ENCODE results near the gene PABPN1. TPM values are rescaled to one million over a fixed set of nuclear protein-coding genes. Genes with fewer than 3 reads are reported as not detected.
A peak's percentile ranks its signal among the peaks of the same experiment; 100 is the strongest.

PABPN1 gene
- total RNA-seq, 1 donor from 2014 or later, result 162 TPM

- FAIRE-seq (no peak), DNase-seq (ENCODE audit: low read depth) (no peak)
- peak overlapping the region; percentile 10 for H3K4me3 Mint-ChIP-seq (ENCODE audit: unreplicated experiment)
- no peak for TF ChIP-seq EZH2 (IDR thresholded peaks at IDR 0.05; ENCODE audit: insufficient read depth, low read length)
- TF ChIP-seq, protein P1, sequence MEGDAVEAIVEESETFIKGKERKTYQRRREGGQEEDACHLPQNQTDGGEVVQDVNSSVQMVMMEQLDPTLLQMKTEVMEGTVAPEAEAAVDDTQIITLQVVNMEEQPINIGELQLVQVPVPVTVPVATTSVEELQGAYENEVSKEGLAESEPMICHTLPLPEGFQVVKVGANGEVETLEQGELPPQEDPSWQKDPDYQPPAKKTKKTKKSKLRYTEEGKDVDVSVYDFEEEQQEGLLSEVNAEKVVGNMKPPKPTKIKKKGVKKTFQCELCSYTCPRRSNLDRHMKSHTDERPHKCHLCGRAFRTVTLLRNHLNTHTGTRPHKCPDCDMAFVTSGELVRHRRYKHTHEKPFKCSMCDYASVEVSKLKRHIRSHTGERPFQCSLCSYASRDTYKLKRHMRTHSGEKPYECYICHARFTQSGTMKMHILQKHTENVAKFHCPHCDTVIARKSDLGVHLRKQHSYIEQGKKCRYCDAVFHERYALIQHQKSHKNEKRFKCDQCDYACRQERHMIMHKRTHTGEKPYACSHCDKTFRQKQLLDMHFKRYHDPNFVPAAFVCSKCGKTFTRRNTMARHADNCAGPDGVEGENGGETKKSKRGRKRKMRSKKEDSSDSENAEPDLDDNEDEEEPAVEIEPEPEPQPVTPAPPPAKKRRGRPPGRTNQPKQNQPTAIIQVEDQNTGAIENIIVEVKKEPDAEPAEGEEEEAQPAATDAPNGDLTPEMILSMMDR (IDR thresholded peaks at IDR 0.05; ENCODE audit: insufficient read depth, low read depth, low read length), result no peak
- no peaks in the 10 kb centered on the region for H3K9me3 ChIP-seq (ENCODE audit: insufficient read depth, low read depth, low read length)
- H3K79me2 ChIP-seq (ENCODE audit: insufficient read depth, low read length), result no peaks in the 10 kb centered on the region
- no peaks in the 10 kb centered on the region for H3K4me1 ChIP-seq (ENCODE audit: insufficient read depth, low read length)
- H3K27me3 Mint-ChIP-seq (ENCODE audit: low read depth, unreplicated experiment), result peaks cover 5% of the 10 kb centered on the region
- H3K27ac ChIP-seq (ENCODE audit: low read depth, low read length), result no peak overlapping the region
- no peak overlapping the region for H3K9ac ChIP-seq (ENCODE audit: low read length)
- no peak overlapping the region for H3K4me3 ChIP-seq (ENCODE audit: insufficient read depth, low read depth, low read length)
- no peak overlapping the region for H3K27ac Mint-ChIP-seq (ENCODE audit: unreplicated experiment)
- H4K20me1 ChIP-seq (ENCODE audit: insufficient read depth, low read length), result no peaks in the 10 kb centered on the region
- no peak overlapping the region for H2AFZ ChIP-seq (ENCODE audit: low read depth, low read length)
- H3K4me2 ChIP-seq (ENCODE audit: low read length), result no peak overlapping the region
- peaks cover 2% of the 10 kb centered on the region for H3K9me3 Mint-ChIP-seq (ENCODE audit: unreplicated experiment)
- peaks cover 3% of the 10 kb centered on the region for H3K27me3 ChIP-seq (ENCODE audit: insufficient read depth, low read length)
- no peaks in the 10 kb centered on the region for H3K4me1 Mint-ChIP-seq (ENCODE audit: low read depth, unreplicated experiment)
- H3K36me3 ChIP-seq (ENCODE audit: insufficient read depth, low read length), result no peaks in the 10 kb centered on the region
- peaks cover 19% of the 10 kb centered on the region for H3K36me3 Mint-ChIP-seq (ENCODE audit: low read depth, unreplicated experiment)
Observed at GRCh38 chr14:23345987-23346692, 24.9 kb downstream of the PABPN1 start.

DNA sequence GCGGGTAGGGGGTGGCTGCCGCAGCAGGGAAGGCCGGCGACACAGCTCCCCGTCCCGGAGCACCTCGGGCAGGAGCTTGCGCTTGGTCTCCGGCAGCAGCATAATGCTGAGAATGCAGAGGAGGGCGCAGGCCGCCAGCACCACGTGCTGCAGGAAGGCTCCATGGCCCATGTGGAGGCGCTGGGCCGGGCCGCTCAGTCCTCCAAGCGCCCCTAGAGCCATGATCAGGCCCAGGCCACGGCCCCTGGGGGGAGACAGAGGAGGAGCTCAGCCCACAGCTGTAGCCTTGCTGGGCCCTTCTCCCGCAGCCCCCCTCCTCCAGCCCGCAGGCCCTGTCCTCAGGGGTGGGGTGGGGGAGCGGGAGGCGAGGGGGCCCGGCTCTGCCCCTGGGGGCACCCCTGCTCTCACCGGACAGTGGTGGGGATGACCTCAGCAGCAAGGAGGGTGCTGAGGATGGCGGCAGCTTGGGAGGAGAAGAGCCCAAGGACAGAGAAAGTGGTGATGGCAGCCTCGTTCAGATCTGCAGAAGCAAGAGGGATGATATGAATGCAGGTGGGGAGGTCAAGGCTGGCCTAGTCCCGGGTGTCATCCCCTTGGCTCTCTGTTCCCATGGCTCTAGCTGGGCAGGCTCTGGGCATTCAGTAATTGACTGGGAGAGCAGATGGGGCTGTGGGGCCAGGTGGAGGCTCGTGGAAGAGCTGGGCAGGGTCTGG is 25.6 kb downstream of the PABPN1 start:
- no peak for DNase-seq (ENCODE audit: low read depth)
- Histone ChIP-seq H3K4me1 (ENCODE audit: insufficient read depth, low read length) (no peaks in the 10 kb centered on the region), H3K27ac (ENCODE audit: low read depth, low read length) (no peak overlapping the region), H3K9ac (ENCODE audit: low read length) (no peak overlapping the region), H3K4me3 (ENCODE audit: insufficient read depth, low read depth, low read length) (no peak overlapping the region), H3K36me3 (ENCODE audit: insufficient read depth, low read length) (no peaks in the 10 kb centered on the region), H3K27me3 (ENCODE audit: insufficient read depth, low read length) (peaks cover 3% of the 10 kb centered on the region), H3K79me2 (ENCODE audit: insufficient read depth, low read length) (no peaks in the 10 kb centered on the region), H2AFZ (ENCODE audit: low read depth, low read length) (no peak overlapping the region), H4K20me1 (ENCODE audit: insufficient read depth, low read length) (peaks cover 5% of the 10 kb centered on the region), H3K9me3 (ENCODE audit: insufficient read depth, low read depth, low read length) (no peaks in the 10 kb centered on the region), H3K4me2 (ENCODE audit: low read length) (no peak overlapping the region)
- TF ChIP-seq EZH2 (IDR thresholded peaks at IDR 0.05; ENCODE audit: insufficient read depth, low read length), result no peak
- TF ChIP-seq, protein P1 (IDR thresholded peaks at IDR 0.05; ENCODE audit: insufficient read depth, low read depth, low read length), result no peak
- Mint-ChIP-seq H3K27ac (ENCODE audit: unreplicated experiment) (peak overlapping the region; percentile 69), H3K27me3 (ENCODE audit: low read depth, unreplicated experiment) (peaks cover 7% of the 10 kb centered on the region), H3K9me3 (ENCODE audit: unreplicated experiment) (peaks cover 2% of the 10 kb centered on the region), H3K4me3 (ENCODE audit: unreplicated experiment) (no peak overlapping the region), H3K4me1 (ENCODE audit: low read depth, unreplicated experiment) (no peaks in the 10 kb centered on the region), H3K36me3 (ENCODE audit: low read depth, unreplicated experiment) (peaks cover 21% of the 10 kb centered on the region)
- no peak for FAIRE-seq
